GM10266 (cell line): Measurements from ENCODE around the gene GMNN.
A peak's percentile ranks its signal among the peaks of the same experiment; 100 is the strongest.
"Not testable (repeated sequence)": the region's sequence is repeated elsewhere in the genome, so short reads cannot be mapped to it uniquely, and the experiment has no call there.

Experiments used
- DNase-seq: peaks from one replicate; pipeline ENCODE4 v3.0.0; 2012; ENCODE audit errors: extremely low spot score
- CTCF ChIP-seq: IDR thresholded peaks from 2 replicates; pipeline ENCODE4 v1.5.1; 2012; ENCODE audit warnings: mild to moderate bottlenecking, low read depth; ENCODE audit not compliant: control insufficient read depth, insufficient read depth; ENCODE audit errors: missing control alignments

Gene GMNN

GRCh38 chr6:24743265-24743943, 31.3 kb upstream of the GMNN start:
- DNase-seq: peak; percentile 35
- TF ChIP-seq CTCF: no peak

- no peak for TF ChIP-seq CTCF
- peak; percentile 42 for DNase-seq
Observed at GRCh38 chr6:24743944-24744335, 30.8 kb upstream of the GMNN start.

- no peak for DNase-seq
Observed at GRCh38 chr6:24744911-24745310, 29.8 kb upstream of the GMNN start.

GRCh38 chr6:24749297-24749696, 25.4 kb upstream of the GMNN start:
- DNase-seq: no peak
- no peak for TF ChIP-seq CTCF

More at GRCh38 chr6:24744911-24745310, 29.8 kb upstream of the GMNN start:
- TF ChIP-seq CTCF: no peak

- DNase-seq: not testable (repeated sequence)
Observed at GRCh38 chr6:24750878-24751277, 23.9 kb upstream of the GMNN start.

- TF ChIP-seq CTCF: no peak
- no peak for DNase-seq
Observed at GRCh38 chr6:24752503-24752902, 22.2 kb upstream of the GMNN start.

- no peak for TF ChIP-seq CTCF
- DNase-seq: no peak
Observed at GRCh38 chr6:24752917-24753492, 21.7 kb upstream of the GMNN start.

GRCh38 chr6:24753545-24753944, 21.2 kb upstream of the GMNN start:
- no peak for TF ChIP-seq CTCF
- DNase-seq: no peak

- DNase-seq: not testable (repeated sequence)
Observed at GRCh38 chr6:24754378-24754777, 20.4 kb upstream of the GMNN start.
